ENCODE results near the gene OTOP3.

DNA sequence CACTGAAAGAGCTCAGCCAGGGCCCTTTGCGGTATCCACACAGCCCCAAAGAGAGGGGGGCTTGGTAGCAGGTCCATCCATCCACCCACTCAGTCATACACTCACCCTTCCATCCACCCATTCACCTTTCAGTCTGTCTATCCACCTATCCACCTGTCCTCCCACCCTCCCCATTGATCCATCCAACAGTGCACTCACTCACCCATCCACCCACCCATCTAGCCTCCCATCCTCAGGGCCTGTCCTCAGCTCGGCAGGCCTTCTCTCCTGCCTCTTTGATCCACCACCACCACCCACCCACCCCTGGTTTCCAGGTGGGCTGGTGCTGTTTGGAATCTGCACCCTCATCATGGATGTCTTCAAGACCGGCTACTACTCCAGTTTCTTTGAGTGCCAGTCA is 10.5 kb upstream of the OTOP3 start:
- TF ChIP-seq, protein P1, sequence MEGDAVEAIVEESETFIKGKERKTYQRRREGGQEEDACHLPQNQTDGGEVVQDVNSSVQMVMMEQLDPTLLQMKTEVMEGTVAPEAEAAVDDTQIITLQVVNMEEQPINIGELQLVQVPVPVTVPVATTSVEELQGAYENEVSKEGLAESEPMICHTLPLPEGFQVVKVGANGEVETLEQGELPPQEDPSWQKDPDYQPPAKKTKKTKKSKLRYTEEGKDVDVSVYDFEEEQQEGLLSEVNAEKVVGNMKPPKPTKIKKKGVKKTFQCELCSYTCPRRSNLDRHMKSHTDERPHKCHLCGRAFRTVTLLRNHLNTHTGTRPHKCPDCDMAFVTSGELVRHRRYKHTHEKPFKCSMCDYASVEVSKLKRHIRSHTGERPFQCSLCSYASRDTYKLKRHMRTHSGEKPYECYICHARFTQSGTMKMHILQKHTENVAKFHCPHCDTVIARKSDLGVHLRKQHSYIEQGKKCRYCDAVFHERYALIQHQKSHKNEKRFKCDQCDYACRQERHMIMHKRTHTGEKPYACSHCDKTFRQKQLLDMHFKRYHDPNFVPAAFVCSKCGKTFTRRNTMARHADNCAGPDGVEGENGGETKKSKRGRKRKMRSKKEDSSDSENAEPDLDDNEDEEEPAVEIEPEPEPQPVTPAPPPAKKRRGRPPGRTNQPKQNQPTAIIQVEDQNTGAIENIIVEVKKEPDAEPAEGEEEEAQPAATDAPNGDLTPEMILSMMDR (IDR thresholded peaks at IDR 0.05): no peak
- TF ChIP-seq ZFX (IDR thresholded peaks at IDR 0.05; ENCODE audit: borderline replicate concordance): no peak
